ENCODE results near the gene SPSB4.

SPSB4 gene

DNA sequence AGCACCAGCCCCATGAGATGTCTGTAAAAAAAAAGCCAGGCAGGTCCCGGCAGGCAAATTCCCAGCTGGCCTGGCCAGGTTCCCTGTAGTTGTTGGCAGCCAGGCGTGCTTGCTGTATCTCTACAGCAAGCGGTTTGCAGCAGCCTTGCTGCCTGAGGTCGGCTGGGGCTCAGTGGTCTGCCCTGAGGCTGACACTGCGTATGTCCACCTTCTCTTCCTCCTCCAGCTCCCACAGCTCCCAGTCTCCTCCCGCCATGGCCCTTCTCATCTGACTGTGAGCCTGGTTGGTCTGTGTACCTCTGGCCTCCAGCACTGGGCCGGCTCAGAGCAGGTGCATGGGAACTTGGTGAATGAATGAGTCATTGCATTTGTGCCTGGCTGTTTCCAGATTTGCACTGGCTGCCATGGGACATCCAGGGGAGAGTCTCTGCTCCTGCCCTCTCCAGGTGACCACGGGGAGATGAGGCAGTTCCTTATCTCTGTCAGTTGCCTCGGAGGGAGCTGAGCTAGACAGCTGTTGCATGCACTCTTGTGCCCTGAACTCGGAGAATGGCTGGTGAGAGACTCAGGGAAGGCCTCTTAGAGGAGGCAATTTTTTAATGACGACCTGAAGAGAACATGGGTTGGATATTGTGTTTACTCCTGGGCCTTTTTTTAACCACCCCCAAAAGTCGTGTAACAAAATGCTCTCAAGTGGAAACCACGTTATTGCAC lies 43.0 kb downstream of the SPSB4 start:
- DNase-seq (ENCODE audit: low read depth) = peak; percentile 23
- H3K4me3 ChIP-seq (ENCODE audit: low read depth, low read length) = no peak overlapping the region
- TF ChIP-seq, protein P1, sequence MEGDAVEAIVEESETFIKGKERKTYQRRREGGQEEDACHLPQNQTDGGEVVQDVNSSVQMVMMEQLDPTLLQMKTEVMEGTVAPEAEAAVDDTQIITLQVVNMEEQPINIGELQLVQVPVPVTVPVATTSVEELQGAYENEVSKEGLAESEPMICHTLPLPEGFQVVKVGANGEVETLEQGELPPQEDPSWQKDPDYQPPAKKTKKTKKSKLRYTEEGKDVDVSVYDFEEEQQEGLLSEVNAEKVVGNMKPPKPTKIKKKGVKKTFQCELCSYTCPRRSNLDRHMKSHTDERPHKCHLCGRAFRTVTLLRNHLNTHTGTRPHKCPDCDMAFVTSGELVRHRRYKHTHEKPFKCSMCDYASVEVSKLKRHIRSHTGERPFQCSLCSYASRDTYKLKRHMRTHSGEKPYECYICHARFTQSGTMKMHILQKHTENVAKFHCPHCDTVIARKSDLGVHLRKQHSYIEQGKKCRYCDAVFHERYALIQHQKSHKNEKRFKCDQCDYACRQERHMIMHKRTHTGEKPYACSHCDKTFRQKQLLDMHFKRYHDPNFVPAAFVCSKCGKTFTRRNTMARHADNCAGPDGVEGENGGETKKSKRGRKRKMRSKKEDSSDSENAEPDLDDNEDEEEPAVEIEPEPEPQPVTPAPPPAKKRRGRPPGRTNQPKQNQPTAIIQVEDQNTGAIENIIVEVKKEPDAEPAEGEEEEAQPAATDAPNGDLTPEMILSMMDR (IDR thresholded peaks at IDR 0.05; ENCODE audit: control insufficient read depth, extremely low read depth, insufficient read depth) = no peak

DNA sequence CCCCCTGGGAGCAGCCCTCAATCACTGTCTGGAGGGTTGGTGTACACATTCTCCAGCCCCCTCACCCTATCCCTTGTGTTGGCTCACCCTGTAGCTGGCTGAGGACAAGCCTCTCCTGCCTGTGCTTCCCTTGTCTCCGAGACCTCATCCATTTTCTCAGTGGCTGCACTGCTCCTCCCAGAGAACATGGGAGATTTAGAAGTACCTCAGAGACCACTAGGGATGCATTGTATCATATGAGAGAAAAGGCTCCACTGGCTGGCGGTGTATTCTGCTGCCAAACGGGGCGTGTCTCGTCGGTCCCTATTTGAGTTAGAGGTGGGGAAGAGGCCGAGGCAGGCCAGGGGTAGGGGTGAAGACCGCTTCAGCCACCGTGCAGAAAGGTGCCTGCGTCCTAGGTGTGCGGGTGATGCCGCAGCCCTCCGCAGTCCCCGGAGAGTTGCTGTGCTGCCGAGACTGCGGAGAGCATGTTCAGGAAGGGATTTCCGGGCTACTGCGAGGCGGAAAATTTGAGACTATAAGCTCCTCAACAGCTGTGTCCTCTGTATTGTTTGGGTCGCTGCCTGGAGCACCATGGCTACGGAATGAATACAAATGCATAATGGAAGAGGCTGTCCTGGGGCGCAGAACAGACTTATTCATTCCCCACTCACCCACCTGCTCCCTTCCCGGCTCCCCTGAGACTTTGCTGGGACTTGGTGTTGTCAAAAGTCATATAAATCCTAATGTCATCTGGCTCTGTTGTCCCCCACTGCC lies 43.8 kb downstream of the SPSB4 start:
- no peak for DNase-seq (ENCODE audit: low read depth)
- TF ChIP-seq, protein P1 (IDR thresholded peaks at IDR 0.05; ENCODE audit: control insufficient read depth, extremely low read depth, insufficient read depth) = no peak
- no peak overlapping the region for H3K4me3 ChIP-seq (ENCODE audit: low read depth, low read length)

DNA sequence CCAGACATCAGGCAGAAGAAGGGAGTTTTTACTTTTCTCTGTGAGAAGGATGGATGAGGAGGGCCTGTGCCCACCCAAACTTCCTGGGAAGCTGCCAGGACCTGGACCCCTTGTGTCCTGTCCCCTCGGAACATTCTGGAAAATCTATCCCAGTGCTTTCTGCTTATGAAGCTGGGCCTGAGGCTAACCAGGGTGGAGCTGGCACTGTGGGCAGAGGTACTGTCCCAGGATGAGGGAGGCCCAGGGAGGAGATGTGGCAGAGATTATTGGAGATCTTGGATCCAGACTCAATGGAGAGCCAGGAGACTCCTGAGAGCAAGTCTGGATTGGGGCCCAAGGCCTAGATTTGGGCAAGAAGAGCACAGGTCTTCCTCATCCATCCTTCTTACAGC lies 44.4 kb downstream of the SPSB4 start:
- H3K4me3 ChIP-seq (ENCODE audit: low read depth, low read length) = no peak overlapping the region

DNA sequence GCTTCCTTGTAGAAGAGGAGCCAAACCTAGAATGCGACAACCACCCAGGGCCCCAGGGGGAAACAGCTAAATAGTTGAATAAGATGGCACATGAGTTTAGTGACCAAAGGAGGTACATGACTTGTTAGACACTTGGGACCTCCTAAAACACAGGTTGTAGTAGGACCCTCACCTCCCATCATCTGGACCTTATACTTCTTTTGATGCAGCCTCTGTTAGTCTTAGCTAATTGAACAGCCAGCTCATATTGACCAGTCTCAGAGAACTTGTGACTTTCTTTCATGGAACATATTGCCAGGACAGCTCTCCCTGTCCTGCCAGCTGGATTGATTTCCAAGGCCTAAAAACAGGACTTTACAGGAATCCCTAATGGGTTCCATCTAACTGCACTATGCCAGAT lies 45.0 kb downstream of the SPSB4 start:
- TF ChIP-seq, protein P1 (IDR thresholded peaks at IDR 0.05; ENCODE audit: control insufficient read depth, extremely low read depth, insufficient read depth) = no peak
- no peak for DNase-seq (ENCODE audit: low read depth)
- H3K4me3 ChIP-seq (ENCODE audit: low read depth, low read length) = no peak overlapping the region

More for the DNA sequence above, 44.4 kb downstream of the SPSB4 start:
- TF ChIP-seq, protein P1 (IDR thresholded peaks at IDR 0.05; ENCODE audit: control insufficient read depth, extremely low read depth, insufficient read depth) = no peak
- DNase-seq (ENCODE audit: low read depth) = no peak

DNA sequence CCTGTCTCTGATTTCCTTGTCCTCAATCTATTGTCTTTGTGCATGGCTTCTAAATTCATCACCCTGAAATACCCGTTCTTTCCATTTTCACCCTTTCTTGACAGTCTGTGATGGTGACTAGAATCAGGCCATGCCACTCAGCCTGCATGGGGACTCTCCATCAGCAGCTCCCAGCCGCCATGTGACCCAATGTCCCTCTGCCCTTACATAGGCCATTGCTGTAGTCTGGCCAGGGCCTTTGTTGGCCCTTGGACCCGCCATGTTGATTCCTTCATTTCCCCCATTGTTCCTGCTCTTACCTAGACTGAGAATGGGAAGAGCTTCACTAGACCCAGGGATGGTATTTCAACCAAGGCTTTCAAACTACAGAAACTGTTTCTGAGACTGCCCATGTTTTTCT lies 45.8 kb downstream of the SPSB4 start:
- DNase-seq (ENCODE audit: low read depth) = no peak
- TF ChIP-seq, protein P1 (IDR thresholded peaks at IDR 0.05; ENCODE audit: control insufficient read depth, extremely low read depth, insufficient read depth) = no peak
- no peak overlapping the region for H3K4me3 ChIP-seq (ENCODE audit: low read depth, low read length)

DNA sequence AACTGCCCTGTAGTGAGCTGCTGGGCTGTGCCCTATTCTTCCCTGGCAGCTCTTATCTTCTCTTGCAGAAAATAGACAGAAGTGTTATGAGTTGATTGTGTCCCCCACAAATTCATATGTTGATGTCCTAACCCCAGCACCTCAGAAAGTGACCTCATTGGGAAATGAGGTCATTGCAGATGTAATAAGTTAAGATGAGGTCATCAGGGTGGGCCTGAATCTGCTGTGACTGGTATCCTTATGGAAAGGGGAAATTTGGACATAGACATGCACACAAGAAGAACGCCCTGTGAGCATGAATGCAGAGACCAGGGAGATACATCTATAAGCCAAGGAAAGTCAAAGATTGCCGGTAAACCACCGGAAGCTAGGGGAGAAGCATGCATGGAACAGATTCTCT lies 49.0 kb downstream of the SPSB4 start:
- no peak for DNase-seq (ENCODE audit: low read depth)
- no peak overlapping the region for H3K4me3 ChIP-seq (ENCODE audit: low read depth, low read length)
- TF ChIP-seq, protein P1 (IDR thresholded peaks at IDR 0.05; ENCODE audit: control insufficient read depth, extremely low read depth, insufficient read depth) = no peak

Measured in LNCaP clone FGC (cell line).